Testis (tissue), 3 donors: ENCODE data around the gene TMEM164. TPM values are rescaled to one million over a fixed set of nuclear protein-coding genes. Genes with fewer than 3 reads are reported as not detected.
"Not testable (repeated sequence)": the region's sequence is repeated elsewhere in the genome, so short reads cannot be mapped to it uniquely, and the experiment has no call there.

Experiments used
- DNase-seq: peaks from one replicate; pipeline ENCODE4 v3.0.0-alpha.2; 2019
- H3K27ac ChIP-seq, 2 donors: fragments of 200-600 bp; sonication (generic); one replicate each; pipeline ENCODE4 v1.5.1; 2019
- H3K27me3 ChIP-seq: fragments of 200-600 bp; sonication (generic); one replicate; pipeline ENCODE4 v1.5.1; 2019
- H3K36me3 ChIP-seq: fragments of 200-600 bp; sonication (generic); one replicate; pipeline ENCODE4 v1.5.1; 2017; ENCODE audit warnings: low read depth; ENCODE audit errors: missing control alignments
- H3K4me1 ChIP-seq: fragments of 200-600 bp; sonication (generic); one replicate; pipeline ENCODE4 v1.5.1; 2019
- H3K4me3 ChIP-seq, 2 donors: fragments of 200-600 bp; sonication (generic); one replicate each; pipeline ENCODE4 v1.5.1; 2017 to 2019
- H3K9me3 ChIP-seq: fragments of 200-600 bp; sonication (generic); one replicate; pipeline ENCODE4 v1.5.1; 2017
- CTCF ChIP-seq, 3 experiments: fragments of 450-650 bp in 2 of 3; fragments of 200-600 bp in 1 of 3; sonication (generic) in 1 of 3; IDR thresholded peaks; one replicate each; pipeline ENCODE4 v1.5.1; 2016 to 2019; ENCODE audit warnings: antibody characterized with exemption in 3 of 3, mild to moderate bottlenecking in 2 of 3, moderate library complexity in 1 of 3
- POLR2A ChIP-seq: fragments of 450-650 bp; IDR thresholded peaks from one replicate; pipeline ENCODE4 v1.6.1; 2017; ENCODE audit warnings: antibody characterized with exemption, mild to moderate bottlenecking, moderate library complexity
- WGBS, 2 donors: methylation state at CpG; one replicate each; pipeline ENCODE4 v1.1.5; 2018; 5-methylcytosine and 5-hydroxymethylcytosine counted together
- intact Hi-C: fragments of 100-400 bp; cut with DNase I; formaldehyde crosslinking; loops from one replicate; pipeline ENCODE4 v1.15.1; 2023; ENCODE audit warnings: low total_unique reads
- polyA plus RNA-seq: library from polyadenylated mRNA; stranded (reverse); fragments of 350-450 nt; fragmentation: Illumina TruSeq; extraction: RNeasy Lipid Tissue Mini Kit (QIAGEN cat#74804); gene quantifications from one replicate; pipeline ENCODE4 v1.2.3, GENCODE V29; 2014; ENCODE audit warnings: low read depth, low replicate concordance; ENCODE audit not compliant: insufficient read depth
- total RNA-seq, 2 donors: library from RNA; depleted of rRNA; stranded (reverse); fragments of >200 nt; gene quantifications; one replicate each; pipeline ENCODE4 v1.2.3, GENCODE V29; 2016

The TMEM164 gene
- total and polyA plus RNA-seq, 3 donors from 2014 or later: 7.9 to 13.9 (median 8.1) TPM

GRCh38 chrX:109974906-109975655 lies 27.8 kb upstream of the TMEM164 start:
- DNase-seq: no peak
- H3K36me3 ChIP-seq: no peaks in the 10 kb centered on the region
- H3K4me1 ChIP-seq: no peaks in the 10 kb centered on the region
- no peaks in the 10 kb centered on the region for H3K9me3 ChIP-seq
- no peak overlapping the region for H3K4me3 ChIP-seq
- H3K27me3 ChIP-seq: no peaks in the 10 kb centered on the region
- no peak for TF ChIP-seq POLR2A
- TF ChIP-seq CTCF (IDR thresholded peaks at IDR 0.05): no peak
- whole genome bisulfite sequencing, 2 donors: 100% methylated on average over 1 of the region's 1 CpG
- intact Hi-C loops: no loop called here
- no peak overlapping the region for H3K27ac ChIP-seq

GRCh38 chrX:109985210-109985609 lies 17.7 kb upstream of the TMEM164 start:
- DNase-seq, H3K36me3 ChIP-seq, H3K27me3 ChIP-seq, H3K4me3 ChIP-seq, intact Hi-C loops, H3K27ac ChIP-seq, H3K9me3 ChIP-seq, H3K4me1 ChIP-seq: not testable (repeated sequence)
- 84 to 85% methylated on average over 3 to 4 of the region's 4 CpGs for WGBS, 2 donors

GRCh38 chrX:109987884-109988283 lies 15.0 kb upstream of the TMEM164 start:
- Histone ChIP-seq H3K4me1 (no peaks in the 10 kb centered on the region), H3K27me3 (no peaks in the 10 kb centered on the region), H3K36me3 (no peaks in the 10 kb centered on the region), H3K27ac (no peak overlapping the region), H3K9me3 (no peaks in the 10 kb centered on the region), H3K4me3 (no peak overlapping the region)
- no peak for DNase-seq
- WGBS, 2 donors: 51 to 63% methylated on average over 2 of the region's 2 CpGs
- intact Hi-C loops: no loop called here
- no peak for TF ChIP-seq CTCF (IDR thresholded peaks at IDR 0.05)

- Histone ChIP-seq H3K27me3 (no peaks in the 10 kb centered on the region), H3K27ac (no peak overlapping the region), H3K9me3 (no peaks in the 10 kb centered on the region), H3K4me3 (no peak overlapping the region), H3K36me3 (no peaks in the 10 kb centered on the region), H3K4me1 (no peaks in the 10 kb centered on the region)
- 80 to 100% methylated on average over 2 to 3 of the region's 3 CpGs for WGBS, 2 donors
- intact Hi-C loops: no loop called here
- DNase-seq: no peak
- no peak for TF ChIP-seq CTCF (IDR thresholded peaks at IDR 0.05)
- TF ChIP-seq POLR2A: no peak
Observed at GRCh38 chrX:109990582-109991276, 12.2 kb upstream of the TMEM164 start.

GRCh38 chrX:109992203-109992602 lies 10.7 kb upstream of the TMEM164 start:
- Histone ChIP-seq H3K9me3 (no peaks in the 10 kb centered on the region), H3K27ac (no peak overlapping the region), H3K27me3 (no peaks in the 10 kb centered on the region), H3K4me1 (no peaks in the 10 kb centered on the region), H3K36me3 (no peaks in the 10 kb centered on the region), H3K4me3 (no peak overlapping the region)
- intact Hi-C loops: no loop called here
- no peak for DNase-seq
- 65% methylated on average over 1 of the region's 1 CpG; no CpG with 5 or more reads in 1 of the 2 donors for WGBS, 2 donors
- TF ChIP-seq POLR2A: no peak
- no peak for TF ChIP-seq CTCF (IDR thresholded peaks at IDR 0.05)
